Measurements from ENCODE around the gene JPH3.

The JPH3 gene

GRCh38 chr16:87681981-87682570 is 79.8 kb downstream of the JPH3 start:
- DNase-seq (ENCODE audit: low read depth): peak; percentile 47

GRCh38 chr16:87682852-87683399 is 80.6 kb downstream of the JPH3 start:
- DNase-seq (ENCODE audit: low read depth): no peak

- DNase-seq (ENCODE audit: low read depth): no peak
Observed at GRCh38 chr16:87684106-87684677, 81.9 kb downstream of the JPH3 start.

GRCh38 chr16:87684711-87685404 is 82.5 kb downstream of the JPH3 start:
- DNase-seq (ENCODE audit: low read depth): no peak

- DNase-seq (ENCODE audit: low read depth): no peak
Observed at GRCh38 chr16:87685405-87685755, 83.1 kb downstream of the JPH3 start.

GRCh38 chr16:87685766-87686165 is 83.5 kb downstream of the JPH3 start:
- DNase-seq (ENCODE audit: low read depth): no peak

- DNase-seq (ENCODE audit: low read depth): no peak
Observed at GRCh38 chr16:87686697-87687096, 84.4 kb downstream of the JPH3 start.

GRCh38 chr16:87687126-87687910 is 85.0 kb downstream of the JPH3 start:
- DNase-seq (ENCODE audit: low read depth): no peak

GRCh38 chr16:87687998-87688529 is 85.8 kb downstream of the JPH3 start:
- no peak for DNase-seq (ENCODE audit: low read depth)

GRCh38 chr16:87688876-87689815 is 86.8 kb downstream of the JPH3 start:
- no peak for DNase-seq (ENCODE audit: low read depth)

GRCh38 chr16:87689956-87690465 is 87.7 kb downstream of the JPH3 start:
- no peak for DNase-seq (ENCODE audit: low read depth)

- DNase-seq (ENCODE audit: low read depth): no peak
Observed at GRCh38 chr16:87690911-87691685, 88.8 kb downstream of the JPH3 start.

GRCh38 chr16:87691686-87692079 is 89.4 kb downstream of the JPH3 start:
- no peak for DNase-seq (ENCODE audit: low read depth)

GRCh38 chr16:87692176-87692575 is 89.9 kb downstream of the JPH3 start:
- DNase-seq (ENCODE audit: low read depth): no peak

- no peak for DNase-seq (ENCODE audit: low read depth)
Observed at GRCh38 chr16:87692756-87693155, 90.4 kb downstream of the JPH3 start.

- no peak for DNase-seq (ENCODE audit: low read depth)
Observed at GRCh38 chr16:87693827-87694226, 91.5 kb downstream of the JPH3 start.

- no peak for DNase-seq (ENCODE audit: low read depth)
Observed at GRCh38 chr16:87694441-87695125, 92.3 kb downstream of the JPH3 start.

- DNase-seq (ENCODE audit: low read depth): no peak
Observed at GRCh38 chr16:87695534-87695933, 93.2 kb downstream of the JPH3 start.

- no peak for DNase-seq (ENCODE audit: low read depth)
Observed at GRCh38 chr16:87696726-87697125, 94.4 kb downstream of the JPH3 start.

GRCh38 chr16:87697256-87697655 is 94.9 kb downstream of the JPH3 start:
- no peak for DNase-seq (ENCODE audit: low read depth)
